Fibroblast of skin of back (primary cell): ENCODE data around the gene LITAF.
"Not testable (repeated sequence)": the region's sequence is repeated elsewhere in the genome, so short reads cannot be mapped to it uniquely, and the experiment has no call there.

Source experiments
- DNase-seq: peaks from one replicate; pipeline ENCODE4 v3.0.0-alpha.2; 2013

Gene LITAF

GRCh38 chr16:11572301-11572995, 14.3 kb downstream of the LITAF start:
- no peak for DNase-seq

DNA sequence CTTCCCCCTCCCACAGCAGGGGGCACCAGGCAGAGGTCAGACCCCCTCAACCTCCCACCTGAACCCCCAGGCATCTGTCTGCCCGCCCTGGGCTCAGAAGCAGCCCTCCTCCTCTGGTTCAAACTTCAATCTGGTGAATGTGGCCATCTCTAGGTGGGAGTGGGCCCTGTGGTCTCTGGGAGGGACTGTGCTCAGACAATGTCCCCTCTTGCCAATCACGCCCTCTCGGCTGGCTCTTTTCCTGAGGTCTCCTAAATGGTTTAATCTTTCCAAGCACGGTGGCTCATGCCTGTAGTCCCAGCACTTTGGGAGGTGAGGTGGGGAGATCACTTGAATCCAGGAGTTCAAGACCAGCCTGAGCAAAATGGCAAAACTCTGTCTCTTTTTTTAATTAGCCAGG, 15.2 kb downstream of the LITAF start:
- no peak for DNase-seq

DNA sequence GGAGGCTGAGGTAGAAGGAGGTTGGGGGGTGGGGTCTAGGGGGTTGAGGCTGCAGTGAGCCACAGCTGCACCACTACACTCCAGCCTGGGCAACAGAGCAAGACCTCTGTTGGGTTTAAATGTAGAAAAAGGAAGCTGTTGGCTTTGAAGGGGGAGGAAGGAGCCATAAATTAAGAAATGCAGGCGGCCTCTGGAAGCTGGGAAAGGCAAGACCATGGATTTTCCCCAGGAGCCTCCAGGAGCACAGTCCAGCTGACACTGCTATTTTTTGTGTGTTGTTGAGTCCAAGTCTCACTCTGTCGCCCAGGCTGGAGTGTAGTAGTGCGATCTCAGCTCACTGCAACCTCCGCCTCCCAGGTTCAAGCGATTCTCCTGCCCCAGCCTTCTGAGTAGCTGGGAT, 15.9 kb downstream of the LITAF start:
- no peak for DNase-seq

DNA sequence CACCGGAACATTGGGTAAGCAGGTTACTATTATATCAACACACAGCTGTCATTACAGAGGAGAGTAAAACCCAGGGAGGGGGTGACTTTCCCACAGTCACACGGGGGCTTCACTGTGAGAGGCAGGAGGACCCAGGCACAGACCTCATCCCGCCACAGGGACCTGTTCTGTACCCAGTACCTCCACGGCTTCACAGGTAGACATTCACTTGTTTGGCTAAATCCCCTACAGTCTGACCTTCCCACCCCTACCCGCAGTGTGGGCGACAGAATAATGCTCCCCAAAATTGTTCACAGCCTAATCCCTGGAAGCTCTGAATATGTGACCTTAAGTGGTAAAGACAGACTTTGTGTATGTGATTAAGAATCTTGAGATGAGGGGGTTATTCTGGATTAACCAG, 16.5 kb downstream of the LITAF start:
- DNase-seq: no peak

DNA sequence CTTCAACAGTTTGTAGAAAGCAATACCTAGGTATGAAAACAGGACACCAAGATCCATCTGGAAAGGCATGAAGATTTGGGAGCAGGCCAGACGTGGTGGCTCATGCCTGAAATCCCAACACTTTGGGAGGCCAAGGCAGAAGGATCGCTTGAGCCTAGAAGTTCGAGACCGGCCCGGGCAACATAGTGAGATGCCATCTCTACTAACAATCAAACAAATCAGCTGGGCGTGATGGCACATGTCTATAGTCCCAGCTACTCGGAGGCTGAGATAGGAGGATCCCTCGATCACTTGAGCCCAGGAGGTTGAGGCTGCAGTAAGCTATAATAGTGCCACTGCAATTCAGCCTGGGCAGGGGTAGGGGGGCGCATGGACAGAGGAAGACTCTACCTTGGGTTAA, 20.3 kb downstream of the LITAF start:
- no peak for DNase-seq

- DNase-seq: no peak
These were observed 21.1 kb downstream of the LITAF start for GRCh38 chr16:11565665-11566064.

- no peak for DNase-seq
These were observed 22.4 kb downstream of the LITAF start for GRCh38 chr16:11564046-11564926.

DNA sequence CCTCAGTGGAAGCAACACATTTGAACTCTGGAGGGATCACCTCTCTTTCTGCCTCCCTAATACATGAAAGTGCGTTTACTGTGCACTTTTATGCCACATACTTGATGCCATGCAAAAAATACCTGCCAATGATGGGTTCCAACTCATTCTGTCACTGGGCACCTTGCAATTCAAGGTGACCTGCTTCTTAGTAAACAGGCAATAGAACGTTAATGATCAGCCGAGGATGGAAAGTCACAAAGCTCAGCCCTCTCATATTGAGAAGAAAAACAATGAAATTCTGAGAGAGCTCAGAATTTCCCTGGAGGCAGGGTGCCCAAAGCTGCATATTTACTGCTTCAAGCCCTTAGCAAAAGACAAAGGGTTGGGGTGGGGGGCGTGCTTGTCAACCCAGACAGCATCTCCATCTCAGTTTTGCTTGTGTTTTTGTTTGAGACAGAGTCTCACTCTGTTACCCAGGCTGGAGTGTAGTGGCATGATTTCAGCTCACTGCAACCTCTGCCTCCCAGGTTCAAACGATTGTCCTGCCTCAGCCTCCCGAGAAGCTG, 23.2 kb downstream of the LITAF start:
- no peak for DNase-seq

GRCh38 chr16:11562941-11563340, 23.8 kb downstream of the LITAF start:
- no peak for DNase-seq

DNA sequence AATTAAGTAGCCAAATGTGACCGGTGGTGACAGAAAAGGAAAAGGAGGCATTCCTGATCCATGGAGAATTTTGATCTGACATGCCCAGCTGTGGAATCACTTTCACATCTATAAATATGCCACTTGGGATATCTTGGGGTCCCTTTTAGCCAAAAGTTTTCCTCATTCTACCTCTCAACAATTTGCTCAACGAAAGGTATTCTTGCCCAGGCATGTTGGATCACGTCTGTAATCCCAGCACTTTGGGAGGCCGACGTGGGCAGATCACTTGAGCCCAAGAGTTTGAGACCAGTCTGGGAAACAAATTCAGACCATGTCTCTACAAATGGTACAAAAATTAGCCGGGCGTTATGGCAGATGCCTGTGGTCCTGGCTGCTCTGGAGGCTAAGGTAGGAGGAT, 24.3 kb downstream of the LITAF start:
- DNase-seq: no peak

DNA sequence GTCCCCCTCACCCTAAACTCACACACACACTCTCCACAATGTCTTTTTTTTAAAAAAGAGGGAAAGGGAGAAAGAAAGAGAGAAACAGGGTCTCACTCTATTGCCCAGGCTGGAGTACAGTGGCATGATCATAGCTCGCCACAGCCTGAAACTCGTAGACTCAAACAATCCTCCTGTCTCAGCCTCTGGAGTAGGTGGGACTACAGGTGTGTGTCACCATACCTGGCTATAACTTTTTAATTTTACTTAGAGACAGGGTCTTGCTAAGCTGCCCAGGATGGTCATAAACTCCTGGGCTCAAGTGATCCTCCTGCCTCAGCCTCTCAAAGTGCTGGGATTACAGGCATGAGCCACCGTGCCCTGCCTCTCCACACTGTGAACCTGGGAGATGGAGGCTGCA, 24.9 kb downstream of the LITAF start:
- DNase-seq: no peak

DNA sequence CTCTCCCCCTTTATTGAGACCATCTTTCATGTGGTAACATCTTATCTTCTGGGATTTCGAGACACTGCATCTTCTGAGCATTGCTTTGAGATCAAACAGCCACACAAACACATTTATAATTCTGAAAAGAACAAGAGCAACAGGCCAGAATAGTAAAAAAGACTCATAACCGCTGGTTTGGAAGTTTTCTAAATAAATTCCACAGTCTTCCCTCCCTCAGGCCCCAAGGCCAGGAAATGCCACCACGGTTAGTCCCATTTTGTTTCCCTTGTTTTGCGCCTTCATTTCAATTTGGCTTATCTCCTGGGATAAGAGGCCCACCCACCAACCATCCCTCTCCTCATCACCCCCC, 25.3 kb downstream of the LITAF start:
- peak; percentile 50 for DNase-seq

GRCh38 chr16:11560701-11561453, 25.8 kb downstream of the LITAF start:
- peak; percentile 28 for DNase-seq

DNA sequence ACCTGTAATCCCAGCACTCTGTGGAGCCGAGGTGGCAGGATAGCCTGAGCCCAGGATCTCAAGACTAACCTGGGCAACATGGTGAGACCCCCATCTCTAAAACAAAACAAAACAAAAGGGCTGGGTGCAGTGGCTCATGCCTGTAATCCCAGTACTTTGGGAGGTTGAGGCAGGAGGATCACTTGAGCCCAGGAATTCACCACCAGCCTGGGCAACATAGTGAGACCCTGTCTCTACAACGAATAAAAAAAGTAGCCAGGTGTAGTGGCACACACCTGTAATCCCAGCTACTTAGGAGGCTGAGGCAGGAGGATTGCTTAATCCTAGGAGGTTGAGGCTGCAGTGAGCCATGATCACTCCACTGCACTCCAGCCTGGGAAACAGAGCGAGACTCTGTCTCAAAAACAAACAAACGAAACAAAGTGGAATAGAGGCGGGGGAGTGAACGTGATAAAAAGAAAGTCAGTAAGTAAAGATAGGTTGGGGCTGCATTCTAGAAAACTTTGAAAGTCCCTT, 28.4 kb downstream of the LITAF start:
- DNase-seq: not testable (repeated sequence)

- DNase-seq: no peak
These were observed 28.9 kb downstream of the LITAF start for GRCh38 chr16:11557801-11558200.

DNA sequence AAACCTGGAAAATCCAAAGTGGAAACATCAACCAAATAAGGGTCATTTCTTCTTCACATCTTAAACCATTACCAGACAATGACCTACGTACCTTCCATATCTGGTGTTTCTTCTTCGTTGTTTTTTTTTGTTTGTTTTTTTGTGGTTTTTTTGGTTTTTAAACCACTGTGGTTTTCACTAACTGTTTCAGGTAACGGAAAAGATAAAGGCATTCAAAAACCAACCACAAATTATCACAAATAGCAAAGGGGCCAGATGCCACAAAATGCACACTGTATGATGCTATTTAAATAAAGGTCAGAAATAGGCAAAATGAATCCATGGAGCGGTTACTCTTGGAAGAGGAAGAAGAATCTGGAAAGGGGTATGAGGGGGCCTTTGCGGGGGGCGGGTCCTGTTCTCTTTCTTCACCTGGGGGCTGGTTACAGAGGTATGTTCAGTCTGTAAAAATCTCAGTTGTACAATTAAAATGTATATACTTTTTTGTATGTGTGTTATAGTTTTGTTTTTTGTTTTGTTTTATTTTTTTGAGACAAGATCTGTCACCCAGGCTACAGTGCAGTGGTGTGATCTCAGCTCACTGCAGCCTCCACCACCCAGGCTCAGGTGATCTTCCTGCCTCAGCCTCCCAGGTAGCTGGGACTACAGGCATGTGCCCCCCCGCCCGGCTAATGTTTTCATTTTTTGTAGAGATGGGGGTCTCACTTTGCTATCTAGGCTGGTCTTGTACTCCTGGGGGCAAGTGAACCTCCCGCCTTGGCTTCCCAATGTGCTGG, 29.6 kb downstream of the LITAF start:
- no peak for DNase-seq

DNA sequence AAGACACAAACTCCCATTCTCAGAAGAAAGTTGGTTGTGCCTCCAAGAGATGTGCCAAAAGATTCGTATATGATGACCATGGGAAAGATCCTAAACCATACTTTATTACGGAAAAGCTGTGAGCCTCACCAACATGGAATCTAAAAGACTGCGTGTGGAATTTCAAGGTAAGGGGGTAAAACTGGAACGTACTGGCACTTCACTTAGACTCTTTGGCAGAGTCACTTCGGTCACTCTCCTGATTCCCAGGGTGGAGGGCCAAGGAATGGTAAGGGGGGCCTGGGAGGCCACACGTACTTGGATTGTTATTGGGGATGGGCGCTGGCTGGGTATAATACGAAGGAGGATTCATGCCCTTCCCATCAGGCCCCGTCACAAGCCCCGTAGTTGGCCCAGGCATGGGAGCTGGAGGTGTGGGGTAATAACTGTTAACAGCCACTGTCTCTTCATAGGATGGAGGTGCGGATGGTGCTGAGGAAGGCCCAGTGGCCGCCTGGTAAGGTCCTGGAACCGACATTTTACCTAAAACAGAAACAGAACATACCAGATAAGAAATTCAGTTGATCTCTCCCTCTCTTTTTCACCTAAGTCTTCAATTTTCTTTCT, 30.4 kb downstream of the LITAF start:
- DNase-seq: no peak

- DNase-seq: no peak
These were observed 32.7 kb downstream of the LITAF start for GRCh38 chr16:11554053-11554452.

DNA sequence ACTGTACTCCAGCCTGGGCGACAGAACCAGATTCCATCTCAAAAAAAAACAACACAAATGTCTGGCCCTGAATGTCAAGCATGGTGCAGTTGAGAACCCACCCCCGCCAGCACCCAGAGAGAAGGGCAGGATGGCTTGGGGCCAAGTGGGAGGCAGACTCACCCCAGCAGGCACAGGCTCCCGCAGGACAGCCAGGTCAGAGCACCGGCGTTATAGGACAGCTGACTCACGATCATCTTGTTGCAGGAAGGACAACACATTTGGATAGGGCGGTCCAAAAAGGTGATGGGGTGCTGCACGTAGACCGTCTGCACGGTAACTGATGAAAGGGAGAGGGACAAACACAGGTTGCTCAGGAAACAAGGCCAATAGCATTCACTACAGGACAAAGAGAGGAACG, 33.3 kb downstream of the LITAF start:
- DNase-seq: no peak

GRCh38 chr16:11552440-11552839, 34.3 kb downstream of the LITAF start:
- DNase-seq: no peak

DNA sequence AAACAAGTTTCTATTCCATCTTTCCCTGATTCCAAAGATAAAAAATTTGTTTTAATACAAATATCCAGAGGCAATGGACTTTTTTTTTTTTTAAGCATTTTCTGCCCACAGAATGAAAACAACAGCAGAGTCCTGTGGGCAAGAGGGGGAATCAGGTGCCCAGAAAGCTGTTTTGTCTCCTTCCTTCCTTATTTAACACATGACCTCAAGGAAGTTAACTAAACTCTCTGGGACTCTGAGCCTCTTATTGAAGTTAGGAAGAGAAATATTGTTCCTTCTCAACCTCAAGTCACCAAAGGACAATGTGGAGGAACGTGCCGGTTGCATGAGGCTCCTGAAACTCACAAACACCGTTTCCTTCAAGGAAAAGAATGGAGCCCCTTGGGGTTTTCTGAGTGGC, 34.9 kb downstream of the LITAF start:
- DNase-seq: no peak
